Activated T-helper 1 cell treated with anti-CD3 and anti-CD28 coated beads, Interleukin-2, amount 50 U/mL, for 16 hours (primary cell): ENCODE measurements around the gene FOXP1.
"Not testable (repeated sequence)": the region's sequence is repeated elsewhere in the genome, so short reads cannot be mapped to it uniquely, and the experiment has no call there.

Experiments
- DNase-seq, 2 donors: peaks; one replicate each; pipeline ENCODE4 v3.0.0-alpha.2; 2020; ENCODE audit warnings: low read depth in 1 of 2, low spot score in 1 of 2

FOXP1 gene

GRCh38 chr3:70996082-70996481, 587.4 kb downstream of the FOXP1 start:
- DNase-seq, result no peak

DNA sequence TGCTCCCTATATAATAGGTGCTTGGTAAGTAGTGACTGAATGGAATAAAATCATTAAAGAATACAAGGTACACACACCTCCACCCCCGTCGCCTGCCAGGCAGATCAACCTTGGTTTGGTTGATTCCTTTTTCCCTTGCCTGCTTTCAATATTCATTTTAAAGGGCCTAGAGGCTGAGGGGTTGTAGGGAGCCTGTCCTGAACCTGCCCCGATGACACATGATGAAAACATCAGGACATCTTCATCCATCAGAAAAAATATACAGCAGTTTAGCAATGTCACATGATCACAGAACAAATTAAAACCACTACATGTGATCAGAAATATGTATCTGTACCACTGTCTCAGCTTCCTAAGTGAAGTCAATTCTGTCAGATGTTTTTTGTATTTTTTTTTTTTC, 588.9 kb downstream of the FOXP1 start:
- DNase-seq, result no peak

DNA sequence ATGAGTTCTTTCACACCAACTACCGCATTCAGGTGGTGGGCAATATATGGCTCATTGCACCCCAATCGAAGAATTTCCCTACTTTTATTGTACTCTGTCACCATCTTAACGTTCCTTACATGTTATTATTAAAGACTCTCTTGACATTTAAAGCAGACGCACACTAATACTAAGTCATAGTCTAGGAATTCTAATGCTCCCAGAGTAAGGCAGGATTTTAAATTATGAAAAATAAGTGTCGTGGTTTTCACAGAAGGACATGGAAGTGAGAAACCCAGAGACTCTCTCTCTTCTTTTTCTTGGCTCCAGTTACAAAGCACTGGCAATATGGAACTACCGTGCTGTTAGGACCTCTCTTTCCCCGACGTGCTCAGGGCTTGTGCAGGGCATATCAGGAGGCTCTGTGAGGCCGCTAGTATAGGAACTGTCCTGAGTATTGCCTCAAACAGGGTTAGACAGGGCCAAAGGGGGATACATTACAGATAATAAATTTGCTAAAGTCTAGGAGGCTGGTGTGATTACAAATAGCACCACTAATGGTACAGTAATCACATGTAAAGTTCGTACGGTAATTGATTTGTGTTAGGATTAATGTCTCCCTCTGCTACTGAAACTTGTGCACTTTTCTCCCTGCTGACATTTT, 590.8 kb downstream of the FOXP1 start:
- DNase-seq, result no peak

DNA sequence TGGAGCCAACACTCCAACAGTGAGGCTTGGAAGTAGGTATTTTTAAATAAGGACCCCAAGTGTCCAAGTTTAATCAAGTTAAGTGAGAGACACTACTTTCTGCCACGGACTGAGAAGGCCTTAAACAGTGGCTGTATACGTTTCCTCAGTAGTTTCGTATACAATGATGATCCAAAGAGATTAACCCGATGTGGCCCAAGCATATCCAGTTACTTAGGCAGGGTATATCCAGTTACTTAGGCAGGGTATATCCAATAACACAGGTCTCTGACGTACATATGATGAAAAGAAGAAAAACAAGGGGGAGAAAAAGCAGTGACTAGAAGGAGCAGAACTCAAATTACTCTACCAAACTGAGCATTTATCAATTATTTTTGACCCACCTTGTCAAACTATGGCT, 591.4 kb downstream of the FOXP1 start:
- no peak for DNase-seq

DNA sequence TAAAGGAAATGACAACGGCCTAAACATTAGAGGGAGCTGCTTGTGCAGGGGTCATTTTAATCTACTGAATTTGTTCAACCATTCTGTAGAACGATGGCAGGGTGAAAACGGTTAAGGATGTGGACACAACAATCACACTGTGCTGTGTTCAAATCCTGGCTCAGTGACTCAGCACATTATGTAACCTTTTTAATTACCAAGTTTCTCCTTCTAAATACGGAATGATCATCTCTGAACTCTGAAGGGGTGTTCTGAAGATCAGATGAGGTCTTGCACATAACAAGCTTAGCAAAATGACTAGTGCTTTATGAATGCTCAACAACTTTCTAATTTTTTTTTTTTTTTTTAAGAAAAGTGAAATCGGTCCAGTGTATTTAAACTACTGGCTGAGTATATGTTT, 592.8 kb downstream of the FOXP1 start:
- no peak for DNase-seq

DNA sequence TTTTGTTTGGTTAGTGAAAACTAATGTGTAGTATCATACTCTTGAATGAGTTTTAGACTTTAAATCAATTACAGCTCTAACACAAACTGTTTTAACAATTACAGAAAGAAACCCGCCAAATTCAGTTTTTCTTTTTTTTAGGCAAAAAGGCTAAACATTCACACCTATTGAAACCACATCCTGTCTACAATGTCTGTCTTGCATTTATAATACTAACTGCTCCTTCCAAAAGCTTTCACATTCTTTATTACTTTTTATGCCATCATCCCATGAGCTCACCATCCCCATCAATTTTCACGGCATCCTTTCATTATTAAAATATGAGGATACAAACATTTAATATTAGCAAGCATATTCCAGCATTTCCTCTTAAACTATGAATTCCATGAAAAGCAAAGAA, 593.3 kb downstream of the FOXP1 start:
- DNase-seq, result no peak

GRCh38 chr3:70989174-70989573, 594.4 kb downstream of the FOXP1 start:
- no peak for DNase-seq

- no peak for DNase-seq
Measured at GRCh38 chr3:70988111-70988510, 595.4 kb downstream of the FOXP1 start.

GRCh38 chr3:70985572-70985971, 598.0 kb downstream of the FOXP1 start:
- DNase-seq, result no peak

DNA sequence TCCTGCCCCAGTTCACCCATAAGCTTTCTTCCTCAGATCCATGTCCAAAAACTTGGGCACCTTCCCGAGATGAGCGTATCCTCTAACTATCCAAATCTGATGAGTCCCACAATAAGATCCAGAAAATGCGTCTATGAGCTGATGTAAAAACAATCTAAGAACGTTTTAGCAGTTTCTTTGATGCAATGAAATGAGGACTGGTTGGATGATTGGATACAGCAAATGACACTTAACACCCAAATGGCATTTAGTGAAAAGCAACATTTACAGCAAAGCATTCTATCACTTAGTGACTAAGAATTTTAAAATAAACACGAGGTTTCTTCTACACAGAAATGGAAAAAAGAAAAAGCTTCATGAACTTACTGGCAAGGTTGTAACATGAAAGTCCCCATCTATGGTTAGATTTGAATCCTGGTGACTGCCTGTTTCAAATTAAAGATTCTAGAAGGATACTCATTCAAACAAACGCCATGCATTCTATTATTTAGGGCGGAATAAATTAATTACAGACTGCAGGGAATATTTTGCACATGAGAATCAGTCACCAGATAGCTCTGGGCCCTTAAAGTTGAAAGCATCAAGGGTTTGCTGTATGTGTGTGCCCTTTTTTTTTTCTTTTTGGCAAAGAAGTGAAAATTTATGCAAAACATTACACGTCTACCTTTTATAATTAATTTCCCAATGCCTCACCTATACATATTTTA, 598.6 kb downstream of the FOXP1 start:
- no peak for DNase-seq

GRCh38 chr3:70982700-70983140, 600.8 kb downstream of the FOXP1 start:
- DNase-seq, result no peak

- DNase-seq, result no peak
Measured at GRCh38 chr3:70982284-70982683, 601.2 kb downstream of the FOXP1 start.

- DNase-seq, result no peak
Measured at GRCh38 chr3:70981231-70981880, 602.2 kb downstream of the FOXP1 start.

DNA sequence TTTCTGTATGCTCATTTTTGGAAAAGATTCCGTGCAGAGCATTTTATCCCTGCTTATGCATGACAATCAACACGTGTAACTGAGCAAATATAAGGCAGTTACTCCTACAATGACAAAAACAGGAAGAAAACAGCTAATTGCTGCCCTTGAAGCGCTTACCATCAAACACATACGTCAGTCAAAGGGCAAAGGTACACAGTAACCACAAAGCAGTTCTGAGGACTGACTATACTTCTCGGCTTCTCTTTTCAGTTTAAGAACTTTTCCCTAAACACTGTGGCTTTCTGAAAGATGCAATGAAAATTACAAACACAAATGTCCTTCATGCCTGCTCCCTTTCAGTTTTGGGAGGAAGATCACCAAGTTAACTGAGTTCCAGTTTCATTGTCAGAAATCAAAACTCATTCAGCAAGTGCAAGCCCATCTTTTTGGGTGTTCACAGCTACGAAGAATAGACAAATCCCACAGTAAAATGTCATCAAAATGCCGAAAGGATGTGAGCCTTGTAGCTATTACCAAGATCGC, 602.8 kb downstream of the FOXP1 start:
- DNase-seq, result no peak

DNA sequence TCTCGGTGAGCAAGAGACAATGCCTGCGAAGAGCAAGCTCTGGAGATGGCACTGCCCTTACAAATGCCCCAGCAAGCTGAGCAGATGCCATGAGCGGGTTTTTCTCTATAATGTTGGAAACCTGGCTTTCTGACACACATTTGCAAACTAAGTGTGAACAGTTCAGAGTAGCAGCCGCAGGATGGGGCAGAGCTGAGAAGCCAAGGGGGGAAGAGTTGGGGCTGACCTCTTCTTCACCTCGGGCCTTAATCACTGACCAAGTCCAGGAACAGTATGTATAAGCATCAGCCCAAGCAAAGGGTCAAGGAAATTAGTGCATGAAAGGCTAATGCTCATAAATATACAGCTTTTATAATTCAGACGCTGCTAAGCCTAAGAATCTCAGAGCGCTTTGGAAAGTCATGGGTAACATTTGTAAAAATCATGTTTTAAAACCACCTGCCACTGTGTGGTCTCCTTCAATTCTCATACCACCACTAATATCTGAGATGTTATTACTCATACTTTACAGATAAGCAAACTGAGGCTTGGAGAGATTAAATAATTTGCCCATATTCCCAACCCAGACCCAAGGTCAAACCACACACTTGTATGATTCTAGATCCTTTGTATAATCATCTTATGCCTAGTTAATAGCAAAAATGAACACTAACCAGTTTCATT, 603.4 kb downstream of the FOXP1 start:
- no peak for DNase-seq

DNA sequence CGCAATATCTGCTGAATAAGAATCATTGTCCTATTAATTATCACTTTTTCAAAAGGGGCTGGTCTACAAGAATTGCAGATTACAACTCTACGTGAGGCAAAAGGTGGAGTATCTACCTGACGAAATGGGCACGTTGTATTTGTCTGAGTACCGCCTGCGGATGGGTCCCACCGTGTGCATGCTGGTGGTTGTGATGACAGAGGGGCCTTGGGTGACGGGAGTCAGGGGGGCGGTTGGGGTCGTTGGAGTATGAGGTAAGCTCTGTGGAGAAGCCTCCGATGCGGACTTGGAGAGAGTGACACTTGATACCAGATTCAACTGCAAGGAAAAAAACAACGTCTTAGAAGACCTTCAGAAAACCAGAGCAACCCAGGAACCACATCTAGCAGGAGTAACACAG, 605.8 kb downstream of the FOXP1 start:
- no peak for DNase-seq

- not testable (repeated sequence) for DNase-seq
Measured at GRCh38 chr3:70975981-70976380, 607.5 kb downstream of the FOXP1 start.

GRCh38 chr3:70974747-70975146, 608.8 kb downstream of the FOXP1 start:
- DNase-seq, result no peak

- DNase-seq, result no peak
Measured at GRCh38 chr3:70973558-70973957, 610.0 kb downstream of the FOXP1 start.

DNA sequence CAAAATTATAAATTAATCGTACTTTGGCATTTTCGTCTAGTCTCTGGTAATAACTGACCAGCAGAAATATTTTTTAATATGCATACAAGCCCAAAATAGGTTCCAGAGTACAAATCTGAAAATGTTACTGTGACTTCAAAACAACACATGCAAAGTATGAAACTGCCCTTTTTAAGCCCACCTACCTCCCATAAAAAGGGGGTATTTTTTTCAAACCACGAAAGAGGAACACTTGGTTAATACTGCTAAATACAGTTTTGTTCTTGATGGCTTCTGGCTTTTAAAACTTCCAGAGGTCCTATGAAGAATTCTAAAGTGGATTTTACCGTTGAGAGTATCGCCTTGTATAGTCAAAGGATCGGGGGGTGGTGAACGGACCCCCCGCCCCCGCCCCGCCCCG, 610.7 kb downstream of the FOXP1 start:
- no peak for DNase-seq

DNA sequence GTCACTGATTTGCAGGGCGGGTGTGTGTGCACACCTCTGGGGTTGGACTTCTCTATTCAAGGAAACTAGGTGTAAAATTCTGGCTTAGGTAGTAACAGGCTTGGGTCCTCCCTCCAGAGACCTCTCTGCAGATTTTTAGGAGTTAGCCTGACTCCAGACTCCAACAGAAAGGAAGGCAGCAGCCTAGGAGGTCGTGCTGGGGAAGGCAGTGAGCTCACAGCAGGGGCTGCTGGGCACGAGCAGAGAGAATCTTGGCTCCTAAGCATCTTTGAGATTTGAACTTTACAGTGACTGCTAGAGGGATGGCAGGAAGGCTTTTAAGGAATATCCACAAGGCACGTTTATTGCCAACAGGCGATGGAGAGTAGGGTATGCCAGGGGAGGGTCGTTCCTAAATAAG, 612.6 kb downstream of the FOXP1 start:
- no peak for DNase-seq

DNA sequence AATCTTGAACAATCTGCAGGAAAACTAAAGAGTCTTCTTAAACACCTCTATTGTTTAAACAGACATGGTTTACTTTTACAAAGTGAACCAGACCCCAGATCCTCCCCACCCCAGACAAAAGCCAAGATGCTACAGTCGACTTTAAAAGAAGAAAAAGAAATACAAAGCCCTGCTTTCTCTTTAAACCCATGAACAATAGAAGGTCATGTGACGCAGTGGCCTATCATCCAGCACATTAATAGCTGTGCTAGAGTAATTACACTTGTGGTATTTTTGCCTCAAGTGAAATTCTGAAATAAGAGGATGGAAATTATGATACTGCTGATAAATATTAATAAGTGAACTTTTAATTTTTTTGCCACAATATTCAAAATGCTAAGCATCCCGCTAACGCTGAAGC, 613.4 kb downstream of the FOXP1 start:
- no peak for DNase-seq
